Heart right ventricle (tissue), 16 donors: ENCODE data around the gene KIF17. TPM values are rescaled to one million over a fixed set of nuclear protein-coding genes. Genes with fewer than 3 reads are reported as not detected.

ENCODE experiments used
- ATAC-seq, 8 donors: fragments of 200-7000 bp; cut with Tn5 transposase; one replicate each; pipeline ENCODE4 v1.9.1; 2020; ENCODE audit warnings: mild to moderate bottlenecking in 8 of 8, moderate library complexity in 8 of 8, moderate number of reproducible peaks in 1 of 8
- DNase-seq, 2 donors: peaks; one replicate each; pipeline ENCODE4 v3.0.0-alpha.2; 2020
- H3K27ac ChIP-seq, 10 donors: fragments of 200-600 bp; sonication (generic) in 2 of 10; one replicate each; pipeline versions ENCODE4 v1.5.0 to v1.8.0; 2020 to 2022; ENCODE audit warnings: mild to moderate bottlenecking in 3 of 10
- H3K27me3 ChIP-seq, 7 donors: fragments of 200-600 bp; one replicate each; pipeline ENCODE4 v1.8.0; 2021 to 2022; ENCODE audit warnings: mild to moderate bottlenecking in 2 of 7
- H3K36me3 ChIP-seq, 9 donors: fragments of 200-600 bp; sonication (generic) in 1 of 9; one replicate each; pipeline versions ENCODE4 v1.5.0 to v1.8.0; 2020 to 2022; ENCODE audit warnings: mild to moderate bottlenecking in 2 of 9
- H3K4me1 ChIP-seq, 9 donors: fragments of 200-600 bp; sonication (generic) in 1 of 9; one replicate each; pipeline versions ENCODE4 v1.5.0 to v1.8.0; 2020 to 2022; ENCODE audit warnings: mild to moderate bottlenecking in 4 of 9
- H3K4me3 ChIP-seq, 10 donors: fragments of 200-600 bp; sonication (generic) in 2 of 10; one replicate each; pipeline versions ENCODE4 v1.5.0 to v1.8.0; 2020 to 2022; ENCODE audit warnings: mild to moderate bottlenecking in 7 of 10, moderate library complexity in 2 of 10
- H3K9me3 ChIP-seq, 11 donors: fragments of 200-600 bp in 10 of 11; sonication (generic) in 2 of 11; one replicate each; pipeline versions ENCODE4 v1.5.0 to v1.8.0; 2013 to 2022; ENCODE audit warnings: mild to moderate bottlenecking in 2 of 11, control low read depth in 1 of 11, moderate library complexity in 1 of 11
- CTCF ChIP-seq, 9 donors: fragments of 200-600 bp; sonication (generic) in 2 of 9; IDR thresholded peaks; one replicate each; pipeline versions ENCODE4 v1.5.0 to v1.8.0; 2021 to 2022; ENCODE audit warnings: antibody characterized with exemption in 9 of 9, mild to moderate bottlenecking in 5 of 9, moderate library complexity in 1 of 9
- WGBS, 2 donors: extraction: QIAGEN DNeasy Blood & Tissue Kit; methylation state at CpG; one replicate each; pipeline ENCODE4 v1.1.7; 2013; ENCODE audit warnings: inconsistent platforms in 1 of 2; 5-methylcytosine and 5-hydroxymethylcytosine counted together
- intact Hi-C, 10 donors: fragments of 100-400 bp; cut with DNase I; formaldehyde crosslinking; loops; one replicate each; pipeline versions ENCODE4 v1.11.1 to v1.14.2; 2022
- polyA plus RNA-seq, 2 donors: library from polyadenylated mRNA; stranded (reverse); fragments of 200-250 nt; gene quantifications; one replicate each; pipeline ENCODE4 v1.2.3, GENCODE V29; 2013
- total RNA-seq, 10 donors: library from RNA; stranded (reverse); fragmentation: NEBNext Ultra II Directional in 3 of 10; extraction: Animal tissue kit (Norgen Biotek cat#: 25700) in 3 of 10; gene quantifications; one replicate each; pipeline versions ENCODE4 v1.2.1 to v1.2.4, GENCODE V29; 2021 to 2023
- donor health status: Arrhythmogenic right ventricular cardiomyopathy.
- donor health status: ischemic (EF 13 %, LVEDD 7.1; RV severe dilation, severe dysfunction).
- donor health status: healthy with polysubstance abuse.
- donor health status: DM: no; HTN: yes; CAD: no.
- donor health status: DM: no; HTN: no; CAD: no.
- donor health status: ischemic (EF 25% LVEDD 6.9; RV normal size, moderate dysfunction).
- donor health status: ischemic (EF 25% LVEDD 5.7; RV mildly dilated, moderate dysfunction).
- donor health status: healthy.
- donor health status: DM: yes; HTN: yes; CAD: no.
- donor health status: Ischemic cardiomyopathy.
- donor health status: ischemic (EF 35%, LVEDD 5.7; RV mildly dilated, moderate dysfunction).
- donor health status: nonischemic (EF 11% LVEDD 7.7; RV severe dilation, severe dysfunction).
- donor health status: DM: yes; HTN: yes; CAD: no.
- donor health status: PGD.
- donor health status: ischemic (EF 29% LVEDD 5.4; RV normal size, mild dysfunction).
- donor health status: nonischemic (EF 23%, LVEDD 6.1; RV moderate dilation, normal function).

KIF17 gene
- total and polyA plus RNA-seq, 12 donors, result 2.7 to 7.5 (median 5.2) TPM

- no peak overlapping the region for H3K4me3 ChIP-seq
Observed at GRCh38 chr1:20753589-20753988, 35.8 kb upstream of the KIF17 start.

GRCh38 chr1:20751462-20751990 lies 33.7 kb upstream of the KIF17 start:
- H3K9me3 ChIP-seq, result no peaks in the 10 kb centered on the region
- H3K4me1 ChIP-seq, result peaks cover 0 to 7% (median 0%) of the 10 kb centered on the region in 9 donors
- no peaks in the 10 kb centered on the region for H3K27me3 ChIP-seq
- H3K4me3 ChIP-seq, result no peak overlapping the region
- H3K36me3 ChIP-seq, result peaks cover 0 to 100% (median 54%) of the 10 kb centered on the region in 9 donors
- WGBS, 2 donors, result 71 to 73% methylated on average over 3 of the region's 3 CpGs
- no peak overlapping the region for H3K27ac ChIP-seq
- DNase-seq (no peak), ATAC-seq (no peak)
- no peak for TF ChIP-seq CTCF (IDR thresholded peaks at IDR 0.05)
- intact Hi-C loops, result no loop called here

More at GRCh38 chr1:20753589-20753988, 35.8 kb upstream of the KIF17 start:
- WGBS, 2 donors, result 91 to 94% methylated on average over 3 of the region's 3 CpGs
- Histone ChIP-seq H3K9me3 (no peaks in the 10 kb centered on the region), H3K4me1 (peaks cover 0 to 7% (median 0%) of the 10 kb centered on the region in 9 donors), H3K27ac (no peak overlapping the region), H3K36me3 (peaks cover 0 to 100% (median 54%) of the 10 kb centered on the region in 9 donors), H3K27me3 (no peaks in the 10 kb centered on the region)
- DNase-seq (no peak), ATAC-seq (no peak)
- intact Hi-C loops, result no loop called here
- no peak for TF ChIP-seq CTCF (IDR thresholded peaks at IDR 0.05)

- no peak for TF ChIP-seq CTCF (IDR thresholded peaks at IDR 0.05)
- intact Hi-C loops, result loop anchor here in 1 of 10 donors (5.0 kb wide), 1 partner anchor 35 kb away; no protein-coding TSS in a partner anchor
- Histone ChIP-seq H3K27ac (no peak overlapping the region), H3K36me3 (peaks cover 0 to 100% (median 60%) of the 10 kb centered on the region in 9 donors), H3K4me3 (no peak overlapping the region), H3K4me1 (peaks cover 0 to 7% (median 0%) of the 10 kb centered on the region in 9 donors), H3K27me3 (no peaks in the 10 kb centered on the region), H3K9me3 (no peaks in the 10 kb centered on the region)
- ATAC-seq (no peak), DNase-seq (no peak)
Observed at GRCh38 chr1:20742671-20743070, 24.9 kb upstream of the KIF17 start.

- intact Hi-C loops, result loop anchor here in 1 of 10 donors (5.0 kb wide), 1 partner anchor 37 kb away; no protein-coding TSS in a partner anchor
- H3K27ac ChIP-seq, result no peak overlapping the region
- no peak for TF ChIP-seq CTCF (IDR thresholded peaks at IDR 0.05)
- no peak overlapping the region for H3K4me3 ChIP-seq
- peaks cover 0 to 7% (median 0%) of the 10 kb centered on the region in 9 donors for H3K4me1 ChIP-seq
- no peak for DNase-seq
- peaks cover 0 to 94% (median 43%) of the 10 kb centered on the region in 9 donors for H3K36me3 ChIP-seq
- H3K27me3 ChIP-seq, result no peaks in the 10 kb centered on the region
- no peak for ATAC-seq
- WGBS, 2 donors, result 87 to 89% methylated on average over 2 of the region's 2 CpGs
- H3K9me3 ChIP-seq, result no peaks in the 10 kb centered on the region
Observed at GRCh38 chr1:20740781-20741180, 23.0 kb upstream of the KIF17 start.
